H1 (cell line): Measurements from ENCODE around the gene RNASEL. TPM values are rescaled to one million over a fixed set of nuclear protein-coding genes. Genes with fewer than 3 reads are reported as not detected.

ENCODE experiments used
- CTCF ChIA-PET: fragments of 300-600 bp; sonication (Branson Sonifier 250); formaldehyde crosslinking; loops from one replicate; lab custom pipeline; 2021; ENCODE audit not compliant: partially characterized antibody; lab: Charles Lee
- POLR2A ChIA-PET: fragments of 300-600 bp; sonication (Branson Sonifier 250); formaldehyde crosslinking; loops from one replicate; lab custom pipeline; 2021; ENCODE audit warnings: inconsistent platforms; ENCODE audit not compliant: partially characterized antibody; lab: Charles Lee
- DNase-seq, 2 experiments: peaks; one replicate each; pipeline versions ENCODE4 v3.0.0 to v3.0.0-alpha.2; 2010 to 2022; ENCODE audit warnings: low spot score in 2 of 2, low read depth in 1 of 2, mixed read lengths in 1 of 2
- FAIRE-seq: peaks from 2 replicates; lab custom pipeline; 2011; peaks lifted over from hg19 to GRCh38; lab: Jason Lieb, UNC
- H2AFZ ChIP-seq: 2 replicates; pipeline ENCODE4 v1.8.1; 2012; ENCODE audit warnings: low read length, inconsistent platforms
- H2AK5ac ChIP-seq: 2 replicates; pipeline ENCODE4 v1.6.1; 2013; ENCODE audit warnings: low read depth, low read length
- H2BK120ac ChIP-seq: replicated peaks from 2 replicates; pipeline ENCODE3; 2013; ENCODE audit warnings: low read depth, low read length, inconsistent platforms
- H2BK12ac ChIP-seq: 2 replicates; pipeline ENCODE4 v1.6.1; 2013; ENCODE audit warnings: low read depth, low read length
- H2BK15ac ChIP-seq: 2 replicates; pipeline ENCODE4 v1.6.1; 2013; ENCODE audit warnings: low read length
- H2BK20ac ChIP-seq: 2 replicates; pipeline ENCODE4 v1.6.1; 2013; ENCODE audit warnings: low read length
- H2BK5ac ChIP-seq: 2 replicates; pipeline ENCODE4 v1.6.1; 2013; ENCODE audit warnings: low read depth, low read length
- H3K14ac ChIP-seq: 2 replicates; pipeline ENCODE4 v1.6.1; 2013; ENCODE audit warnings: inconsistent platforms; ENCODE audit not compliant: insufficient read length
- H3K18ac ChIP-seq: 2 replicates; pipeline ENCODE4 v1.6.1; 2013; ENCODE audit warnings: low read length; ENCODE audit errors: extremely low read depth
- H3K23ac ChIP-seq: 2 replicates; pipeline ENCODE4 v1.6.1; 2013; ENCODE audit warnings: inconsistent platforms; ENCODE audit not compliant: insufficient read length
- H3K23me2 ChIP-seq: 2 replicates; pipeline ENCODE4 v1.6.1; 2013; ENCODE audit warnings: low read depth, low read length
- H3K27ac ChIP-seq: 2 replicates; pipeline ENCODE4 v1.6.1; 2011; ENCODE audit warnings: low read depth, low read length, inconsistent platforms
- H3K27me3 ChIP-seq, 4 experiments: replicated peaks in 1 of 4; 1 replicate in 1 of 4; 2 replicates in 3 of 4; pipeline versions ENCODE4 v1.6.1 to v1.8.1; 2011 to 2013; ENCODE audit warnings: low read length in 3 of 4, mild to moderate bottlenecking in 3 of 4, inconsistent platforms in 2 of 4, mixed read lengths in 2 of 4, moderate library complexity in 1 of 4; ENCODE audit not compliant: control insufficient read depth in 3 of 4, insufficient read depth in 3 of 4; ENCODE audit errors: extremely low read depth in 1 of 4
- H3K36me3 ChIP-seq, 4 experiments: 2 replicates each; pipeline versions ENCODE4 v1.6.1 to v1.8.1; 2011 to 2013; ENCODE audit warnings: mild to moderate bottlenecking in 4 of 4, low read length in 3 of 4, moderate library complexity in 2 of 4, control low read depth in 1 of 4, inconsistent platforms in 1 of 4; ENCODE audit not compliant: insufficient read depth in 4 of 4, control insufficient read depth in 2 of 4
- H3K4ac ChIP-seq: replicated peaks from 2 replicates; pipeline ENCODE3; 2013; ENCODE audit warnings: low read length, low read depth, mixed read lengths, inconsistent platforms; ENCODE audit not compliant: insufficient read length
- H3K4me1 ChIP-seq, 4 experiments: replicated peaks in 1 of 4; 1 replicate in 1 of 4; 2 replicates in 3 of 4; pipeline versions ENCODE4 v1.6.1 to v1.8.1; 2011 to 2013; ENCODE audit warnings: low read length in 3 of 4, inconsistent platforms in 2 of 4, mixed read lengths in 1 of 4; ENCODE audit not compliant: insufficient read depth in 4 of 4, control insufficient read depth in 3 of 4
- H3K4me2 ChIP-seq, 2 experiments: 2 replicates each; pipeline versions ENCODE4 v1.6.1 to v1.8.1; 2011 to 2013; ENCODE audit warnings: low read depth in 2 of 2, low read length in 2 of 2, control low read depth in 1 of 2, inconsistent platforms in 1 of 2, mild to moderate bottlenecking in 1 of 2; ENCODE audit not compliant: insufficient read depth in 1 of 2
- H3K4me3 ChIP-seq, 4 experiments: fragments of 200-600, 300-600 bp in 1 of 4; sonication (generic), shearing (Covaris generic), sonication (Bioruptor Twin) in 1 of 4; 2 replicates each; pipeline versions ENCODE4 v1.5.1 to v1.8.1; 2011 to 2016; ENCODE audit warnings: low read length in 4 of 4, low read depth in 3 of 4, control low read depth in 2 of 4, inconsistent platforms in 2 of 4, mild to moderate bottlenecking in 2 of 4, mixed read lengths in 1 of 4, moderate library complexity in 1 of 4; ENCODE audit not compliant: insufficient read depth in 2 of 4; ENCODE audit errors: extremely low read depth in 1 of 4
- H3K56ac ChIP-seq: replicated peaks from 2 replicates; pipeline ENCODE3; 2013; ENCODE audit warnings: low read depth, mild to moderate bottlenecking, mixed read lengths, low read length, inconsistent platforms; ENCODE audit not compliant: insufficient read length
- H3K79me1 ChIP-seq: 2 replicates; pipeline ENCODE4 v1.6.1; 2013; ENCODE audit warnings: low read depth, low read length, control low read depth
- H3K79me2 ChIP-seq, 2 experiments: 2 replicates each; pipeline versions ENCODE4 v1.6.1 to v1.8.1; 2012 to 2013; ENCODE audit warnings: low read length in 2 of 2, mild to moderate bottlenecking in 2 of 2, inconsistent platforms in 1 of 2; ENCODE audit not compliant: insufficient read depth in 2 of 2, control insufficient read depth in 1 of 2
- H3K9ac ChIP-seq, 4 experiments: replicated peaks in 1 of 4; 1 replicate in 1 of 4; 2 replicates in 3 of 4; pipeline versions ENCODE4 v1.6.1 to v1.8.1; 2011 to 2013; ENCODE audit warnings: low read depth in 3 of 4, low read length in 3 of 4, control low read depth in 2 of 4, mild to moderate bottlenecking in 2 of 4, moderate library complexity in 2 of 4, inconsistent platforms in 1 of 4; ENCODE audit errors: extremely low read depth in 1 of 4
- H3K9me3 ChIP-seq, 2 experiments: 2 replicates each; pipeline versions ENCODE4 v1.6.1 to v1.8.1; 2012 to 2013; ENCODE audit warnings: mild to moderate bottlenecking in 2 of 2, moderate library complexity in 2 of 2, control low read depth in 1 of 2, inconsistent platforms in 1 of 2, low read depth in 1 of 2, low read length in 1 of 2, mixed read lengths in 1 of 2; ENCODE audit not compliant: insufficient read depth in 2 of 2
- H4K20me1 ChIP-seq, 2 experiments: replicated peaks in 1 of 2; 2 replicates each; pipeline versions ENCODE3 to v1.8.1; 2011 to 2013; ENCODE audit warnings: inconsistent platforms in 2 of 2, low read length in 2 of 2, mild to moderate bottlenecking in 1 of 2; ENCODE audit not compliant: insufficient read depth in 2 of 2, control insufficient read depth in 1 of 2
- H4K5ac ChIP-seq: 2 replicates; pipeline ENCODE4 v1.6.1; 2013; ENCODE audit warnings: low read length, low read depth, mixed read lengths, inconsistent platforms; ENCODE audit not compliant: insufficient read length
- H4K8ac ChIP-seq: 2 replicates; pipeline ENCODE4 v1.8.0; 2013; ENCODE audit warnings: mild to moderate bottlenecking, moderate library complexity, low read length, inconsistent platforms; ENCODE audit not compliant: insufficient read depth; ENCODE audit errors: extremely low read depth
- H4K91ac ChIP-seq: replicated peaks from 2 replicates; pipeline ENCODE3; 2013; ENCODE audit warnings: low read length, mixed read lengths, inconsistent platforms; ENCODE audit not compliant: insufficient read length
- EP300 ChIP-seq, 2 experiments: IDR thresholded peaks; 1 replicate in 1 of 2; 2 replicates in 1 of 2; pipeline ENCODE4 v1.6.1; 2011 to 2012; ENCODE audit warnings: low read depth in 2 of 2, low read length in 2 of 2, mild to moderate bottlenecking in 2 of 2, borderline replicate concordance in 1 of 2, inconsistent platforms in 1 of 2, moderate library complexity in 1 of 2
- JUND ChIP-seq: IDR thresholded peaks from 2 replicates; pipeline ENCODE4 v1.6.1; 2011; ENCODE audit warnings: mild to moderate bottlenecking, improper control_type of control experiment, low read length
- NANOG ChIP-seq: IDR thresholded peaks from 2 replicates; pipeline ENCODE4 v1.6.1; 2011; ENCODE audit warnings: low read length, low read depth, mild to moderate bottlenecking, inconsistent platforms; ENCODE audit not compliant: insufficient read depth, poor library complexity, severe bottlenecking
- ZNF274 ChIP-seq: IDR thresholded peaks from 2 replicates; pipeline ENCODE4 v1.7.0; 2012; ENCODE audit warnings: low read length, borderline replicate concordance; ENCODE audit errors: extremely low read depth
- WGBS, 2 experiments: shearing (Covaris generic) in 1 of 2; methylation state at CpG; one replicate each; pipeline versions ENCODE4 v1.1.6 to v1.1.7; 2013 to 2015; ENCODE audit warnings: low lambda C conversion rate in 2 of 2, mixed read lengths in 2 of 2, inconsistent platforms in 1 of 2, low coverage in 1 of 2, missing lambda C conversion rate in 1 of 2; ENCODE audit not compliant: insufficient replicate concordance in 2 of 2, insufficient coverage in 1 of 2, insufficient read length in 1 of 2; ENCODE audit errors: extremely low coverage in 1 of 2, missing lambda C conversion rate in 1 of 2; 5-methylcytosine and 5-hydroxymethylcytosine counted together
- polyA plus RNA-seq, 7 experiments: library from polyadenylated mRNA; depleted of rRNA in 3 of 7; stranded (reverse) in 5 of 7; unstranded in 2 of 7; fragments of >200 nt in 5 of 7; fragments of 200-250 nt in 2 of 7; gene quantifications; 1 replicate in 5 of 7; 2 replicates in 1 of 7; 4 replicates in 1 of 7; pipeline versions ENCODE4 v1.2.1 to v1.2.3, GENCODE V29; 2011 to 2013; ENCODE audit warnings: missing spikeins in 2 of 7, mixed read lengths in 2 of 7
- total RNA-seq: library from RNA; stranded (reverse); fragmentation: NEBNext Ultra II Directional; extraction: Animal tissue kit (Norgen Biotek cat#: 25700); gene quantifications from 2 replicates; pipeline ENCODE4 v1.2.1, GENCODE V29; 2021

Gene RNASEL
- total and polyA plus RNA-seq, 2 of the 8 experiments (the other 6 are each of a cell fraction or from before 2014, with no cell fraction given) = 0.39 to 0.78 TPM

DNA sequence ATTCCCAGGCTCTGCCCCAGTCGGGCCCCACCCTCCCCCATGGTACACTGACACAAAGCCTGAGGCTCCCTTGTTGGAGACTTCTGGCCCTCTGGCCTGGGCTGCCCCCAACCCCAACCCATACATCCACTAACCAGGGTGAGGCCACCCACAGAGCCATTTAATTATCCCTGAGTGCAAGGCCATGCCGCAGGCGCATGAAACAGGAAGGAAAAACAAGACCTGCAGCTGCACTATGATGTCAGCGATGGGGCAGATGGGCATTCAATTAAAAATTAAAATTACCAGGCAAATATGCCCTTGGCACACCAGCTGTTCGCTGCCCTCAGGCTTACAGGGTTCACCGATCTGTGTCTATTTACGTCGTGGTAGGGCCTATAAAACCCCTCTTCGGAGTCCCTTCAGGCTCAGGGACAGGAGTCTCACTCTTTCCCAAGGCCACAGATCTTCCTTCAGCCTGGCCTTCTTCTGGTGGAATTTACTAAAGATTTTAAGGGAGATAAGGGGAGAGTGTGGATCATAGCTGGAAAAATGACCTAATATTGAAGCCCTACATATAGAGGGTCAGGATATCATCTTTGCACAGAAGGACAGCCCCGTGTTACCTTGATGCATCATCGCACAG lies 44.7 kb upstream of the RNASEL start:
- Histone ChIP-seq H3K27me3 (no peaks in the 10 kb centered on the region), H3K14ac (no peak overlapping the region), H2BK12ac (no peak overlapping the region), H4K8ac (no peak overlapping the region), H4K20me1 (no peaks in the 10 kb centered on the region), H2AK5ac (no peak overlapping the region), H3K27ac (no peak overlapping the region), H3K23ac (no peak overlapping the region), H2BK15ac (no peak overlapping the region), H4K5ac (no peak overlapping the region), H3K23me2 (no peaks in the 10 kb centered on the region; the same call in 1 of the 2 replicates), H3K4me2 (no peak overlapping the region), H3K18ac (no peak overlapping the region), H2BK120ac (no peak overlapping the region), H3K4me3 (no peak overlapping the region), H3K9me3 (no peaks in the 10 kb centered on the region), H3K56ac (no peak overlapping the region), H3K79me2 (no peaks in the 10 kb centered on the region), H2BK20ac (no peak overlapping the region), H3K4ac (no peak overlapping the region), H3K36me3 (no peaks in the 10 kb centered on the region), H2BK5ac (no peak overlapping the region), H3K79me1 (no peaks in the 10 kb centered on the region), H3K4me1 (peaks cover 6 to 19% (median 12%) of the 10 kb centered on the region in 4 experiments; a peak in 6 of 7 replicates), H3K9ac (no peak overlapping the region), H2AFZ (no peak overlapping the region), H4K91ac (no peak overlapping the region)
- TF ChIP-seq ZNF274 = no peak
- no peak for TF ChIP-seq JUND
- peak; percentile 35 for TF ChIP-seq NANOG
- no peak for TF ChIP-seq EP300 (IDR thresholded peaks at IDR 0.05; ENCODE audit: borderline replicate concordance in 1 of 2, low read depth in 2 of 2, low read length in 2 of 2)
- DNase-seq (no peak), FAIRE-seq (no peak)
- ChIA-PET POLR2A (interaction anchor here (0.7 to 15.8 kb wide), 6 partner anchors 9 to 30 kb away, joined by 3 to 107 read pairs (median 3); partner anchors contain the start of gene RGS16), CTCF (interaction anchor here (0.6 to 1.7 kb wide), 4 partner anchors 33 to 149 kb away, joined by 3 to 11 read pairs (median 4); no protein-coding TSS in a partner anchor)
- WGBS, 2 experiments = 84% methylated on average over 11 of the region's 11 CpGs; no CpG with 5 or more reads in 1 of the 2 experiments
